OCI-LY3 (cell line): ENCODE results near the gene IRAG1.

Source experiments
- H2AFZ ChIP-seq: fragments of 200-600, 300-600 bp; shearing (Covaris generic); 2 replicates; pipeline ENCODE4 v1.6.0; 2014; ENCODE audit warnings: antibody characterized with exemption, low read depth, low read length
- H3K27ac ChIP-seq: fragments of 200-600, 300-600 bp; sonication (generic); 2 replicates; pipeline ENCODE4 v1.5.1; 2014; ENCODE audit warnings: mild to moderate bottlenecking, low read length, moderate library complexity, mixed read lengths
- H3K27me3 ChIP-seq: fragments of 200-600, 300-600 bp; sonication (generic); 2 replicates; pipeline ENCODE4 v1.6.1; 2014; ENCODE audit warnings: low read depth, low read length, mixed read lengths
- H3K36me3 ChIP-seq: fragments of 200-600, 300-600 bp; sonication (generic); replicated peaks from 2 replicates; pipeline ENCODE3; 2014; ENCODE audit warnings: low read depth, low read length, mixed read lengths
- H3K4me1 ChIP-seq: fragments of 300-600, 200-600 bp; sonication (generic); 2 replicates; pipeline ENCODE4 v1.6.1; 2014; ENCODE audit warnings: low read length, mixed read lengths
- H3K4me2 ChIP-seq: fragments of 200-600, 300-600 bp; sonication (generic); 2 replicates; pipeline ENCODE4 v1.6.1; 2014; ENCODE audit warnings: low read length, mixed read lengths
- H3K4me3 ChIP-seq: fragments of 300-600, 200-600 bp; sonication (generic); 2 replicates; pipeline ENCODE4 v1.5.1; 2014; ENCODE audit warnings: antibody characterized with exemption, mild to moderate bottlenecking, low read length, moderate library complexity
- H3K79me2 ChIP-seq: fragments of 300-600, 200-600 bp; shearing (Covaris generic); 2 replicates; pipeline ENCODE4 v1.6.1; 2014; ENCODE audit warnings: mild to moderate bottlenecking, low read length, mixed read lengths
- H3K9ac ChIP-seq: fragments of 300-600, 200-600 bp; shearing (Covaris generic); 2 replicates; pipeline ENCODE4 v1.6.0; 2014; ENCODE audit warnings: mild to moderate bottlenecking, low read length, moderate library complexity
- H3K9me3 ChIP-seq: fragments of 200-600, 300-600 bp; shearing (Covaris generic); 2 replicates; pipeline ENCODE4 v1.6.1; 2014; ENCODE audit warnings: low read length, mixed read lengths; ENCODE audit not compliant: insufficient read depth
- H4K20me1 ChIP-seq: fragments of 200-600, 300-600 bp; sonication (generic); 2 replicates; pipeline ENCODE4 v1.6.1; 2016; ENCODE audit warnings: low read length, mixed read lengths; ENCODE audit not compliant: insufficient read depth
- EZH2phosphoT487 ChIP-seq: fragments of 200-600 bp; shearing (Covaris generic); IDR thresholded peaks from 2 replicates; pipeline ENCODE4 v1.6.1; 2018; ENCODE audit warnings: antibody characterized with exemption, mixed run types, low read depth
- TF ChIP-seq, protein P1 (sequence below): fragments of 200-600, 300-600 bp; sonication (generic); IDR thresholded peaks from 2 replicates; pipeline ENCODE4 v1.5.1; 2014; ENCODE audit warnings: antibody characterized with exemption, low read length, low read depth

IRAG1 gene

GRCh38 chr11:10725907-10726253 lies 32.3 kb upstream of the IRAG1 start:
- H3K9ac ChIP-seq = no peak overlapping the region
- TF ChIP-seq, protein P1, sequence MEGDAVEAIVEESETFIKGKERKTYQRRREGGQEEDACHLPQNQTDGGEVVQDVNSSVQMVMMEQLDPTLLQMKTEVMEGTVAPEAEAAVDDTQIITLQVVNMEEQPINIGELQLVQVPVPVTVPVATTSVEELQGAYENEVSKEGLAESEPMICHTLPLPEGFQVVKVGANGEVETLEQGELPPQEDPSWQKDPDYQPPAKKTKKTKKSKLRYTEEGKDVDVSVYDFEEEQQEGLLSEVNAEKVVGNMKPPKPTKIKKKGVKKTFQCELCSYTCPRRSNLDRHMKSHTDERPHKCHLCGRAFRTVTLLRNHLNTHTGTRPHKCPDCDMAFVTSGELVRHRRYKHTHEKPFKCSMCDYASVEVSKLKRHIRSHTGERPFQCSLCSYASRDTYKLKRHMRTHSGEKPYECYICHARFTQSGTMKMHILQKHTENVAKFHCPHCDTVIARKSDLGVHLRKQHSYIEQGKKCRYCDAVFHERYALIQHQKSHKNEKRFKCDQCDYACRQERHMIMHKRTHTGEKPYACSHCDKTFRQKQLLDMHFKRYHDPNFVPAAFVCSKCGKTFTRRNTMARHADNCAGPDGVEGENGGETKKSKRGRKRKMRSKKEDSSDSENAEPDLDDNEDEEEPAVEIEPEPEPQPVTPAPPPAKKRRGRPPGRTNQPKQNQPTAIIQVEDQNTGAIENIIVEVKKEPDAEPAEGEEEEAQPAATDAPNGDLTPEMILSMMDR = no peak
- TF ChIP-seq EZH2phosphoT487 = no peak
- no peaks in the 10 kb centered on the region for H3K36me3 ChIP-seq
- H3K4me3 ChIP-seq = no peak overlapping the region
- peaks cover 5% of the 10 kb centered on the region for H3K4me1 ChIP-seq
- H3K27ac ChIP-seq = no peak overlapping the region
- H3K4me2 ChIP-seq = no peak overlapping the region
- H3K9me3 ChIP-seq = no peaks in the 10 kb centered on the region
- H3K27me3 ChIP-seq = peaks cover 11% of the 10 kb centered on the region
- H4K20me1 ChIP-seq = no peaks in the 10 kb centered on the region
- H2AFZ ChIP-seq = no peak overlapping the region
- no peaks in the 10 kb centered on the region for H3K79me2 ChIP-seq

DNA sequence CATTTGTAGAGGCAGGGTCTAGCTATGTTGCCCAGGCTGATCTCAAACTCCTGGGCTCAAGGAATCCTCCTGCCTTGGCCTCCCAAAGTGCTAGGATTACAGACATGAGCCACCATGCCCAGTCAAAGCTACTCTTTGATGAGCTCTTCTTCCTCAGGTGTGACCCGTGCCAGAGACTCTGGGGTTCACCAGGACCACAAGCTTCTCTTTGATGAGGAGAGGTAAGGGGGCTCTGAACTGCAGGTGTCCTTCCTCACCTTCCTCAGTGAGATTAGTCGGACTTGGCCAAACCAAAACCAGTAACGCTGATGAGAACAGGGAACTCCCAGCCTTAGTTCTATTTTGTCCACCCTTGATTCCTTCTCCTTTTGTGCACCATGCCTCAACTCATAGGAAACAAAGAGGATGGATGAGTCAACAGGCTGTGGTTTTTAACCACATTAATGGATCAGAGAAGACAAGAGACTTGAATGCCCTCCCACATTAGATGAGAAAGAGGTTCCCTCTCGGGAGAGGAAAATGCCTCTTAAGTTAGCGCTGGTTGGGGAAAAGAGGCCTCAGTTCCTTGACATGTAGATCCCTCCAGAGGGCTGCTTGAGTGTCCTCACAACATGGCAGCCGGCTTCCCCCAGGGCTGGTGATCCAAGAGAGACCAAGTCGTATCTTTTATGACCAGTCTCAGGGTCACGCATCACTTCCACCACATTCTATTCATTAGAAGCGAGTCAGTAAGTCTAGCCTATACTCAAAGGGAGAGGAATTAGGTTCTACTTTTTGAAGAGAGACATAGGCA lies 31.8 kb upstream of the IRAG1 start:
- no peak overlapping the region for H3K27ac ChIP-seq
- no peak overlapping the region for H3K4me2 ChIP-seq
- TF ChIP-seq EZH2phosphoT487 = no peak
- TF ChIP-seq, protein P1 = no peak
- H3K4me3 ChIP-seq = no peak overlapping the region
- H3K9me3 ChIP-seq = no peaks in the 10 kb centered on the region
- H3K9ac ChIP-seq = no peak overlapping the region
- no peaks in the 10 kb centered on the region for H3K79me2 ChIP-seq
- H4K20me1 ChIP-seq = no peaks in the 10 kb centered on the region
- peaks cover 11% of the 10 kb centered on the region for H3K27me3 ChIP-seq
- no peak overlapping the region for H2AFZ ChIP-seq
- no peaks in the 10 kb centered on the region for H3K36me3 ChIP-seq
- H3K4me1 ChIP-seq = peaks cover 5% of the 10 kb centered on the region

GRCh38 chr11:10722307-10722706 lies 28.8 kb upstream of the IRAG1 start:
- TF ChIP-seq, protein P1 = no peak
- TF ChIP-seq EZH2phosphoT487 = no peak
- no peak overlapping the region for H2AFZ ChIP-seq

DNA sequence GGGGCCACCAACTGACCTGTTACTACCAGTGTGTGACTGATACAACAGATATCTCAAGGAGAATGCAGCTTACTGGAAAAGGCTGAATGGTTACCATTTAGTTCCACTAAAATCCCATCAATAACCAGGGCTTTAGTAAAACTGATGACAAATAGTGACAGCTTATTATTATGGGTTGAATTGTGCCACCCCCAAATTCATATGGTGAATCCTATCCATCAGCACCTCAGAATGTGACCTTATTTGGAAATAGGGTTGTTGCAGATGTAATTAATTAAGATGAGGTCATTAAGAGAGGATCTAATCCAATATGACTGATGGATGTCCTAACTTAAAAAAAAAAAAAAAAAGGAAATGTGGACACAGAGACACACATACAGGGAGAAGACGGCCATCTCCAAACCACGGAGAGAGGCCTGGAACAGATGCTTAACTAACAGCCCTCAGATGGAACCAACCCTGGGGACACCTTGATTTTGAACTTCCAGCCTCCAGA lies 27.4 kb upstream of the IRAG1 start:
- H3K27ac ChIP-seq = no peak overlapping the region
- TF ChIP-seq, protein P1 = no peak
- TF ChIP-seq EZH2phosphoT487 = no peak
- H2AFZ ChIP-seq = no peak overlapping the region
- H3K4me1 ChIP-seq = peaks cover 3% of the 10 kb centered on the region
- H3K36me3 ChIP-seq = no peaks in the 10 kb centered on the region
- H4K20me1 ChIP-seq = no peaks in the 10 kb centered on the region
- H3K79me2 ChIP-seq = no peaks in the 10 kb centered on the region
- no peaks in the 10 kb centered on the region for H3K9me3 ChIP-seq
- H3K4me2 ChIP-seq = no peak overlapping the region
- peaks cover 9% of the 10 kb centered on the region; the same call in 1 of the 2 replicates for H3K27me3 ChIP-seq
- H3K4me3 ChIP-seq = no peak overlapping the region
- no peak overlapping the region for H3K9ac ChIP-seq

More at GRCh38 chr11:10722307-10722706, 28.8 kb upstream of the IRAG1 start:
- peaks cover 8% of the 10 kb centered on the region; the same call in 1 of the 2 replicates for H3K27me3 ChIP-seq
- no peak overlapping the region for H3K4me2 ChIP-seq
- no peaks in the 10 kb centered on the region for H4K20me1 ChIP-seq
- H3K27ac ChIP-seq = no peak overlapping the region
- no peak overlapping the region for H3K9ac ChIP-seq
- H3K36me3 ChIP-seq = no peaks in the 10 kb centered on the region
- H3K79me2 ChIP-seq = no peaks in the 10 kb centered on the region
- peaks cover 5% of the 10 kb centered on the region for H3K4me1 ChIP-seq
- H3K9me3 ChIP-seq = no peaks in the 10 kb centered on the region
- H3K4me3 ChIP-seq = no peak overlapping the region
